Activated CD4-positive, alpha-beta T cell treated with anti-CD3 and anti-CD28 coated beads, Interleukin-2, amount 10 ng/mL, durations not matched to agents 24 days and 14 days (primary cell): ENCODE results near the gene CAND2. TPM values are rescaled to one million over a fixed set of nuclear protein-coding genes. Genes with fewer than 3 reads are reported as not detected.
"Not testable (repeated sequence)": the region's sequence is repeated elsewhere in the genome, so short reads cannot be mapped to it uniquely, and the experiment has no call there.

Source experiments
- DNase-seq: peaks from one replicate; pipeline ENCODE4 v3.0.0; 2022
- H3K27ac Mint-ChIP-seq: one replicate; pipeline ENCODE4 v1.8.0; 2022; ENCODE audit warnings: mild to moderate bottlenecking, mixed read lengths
- H3K27me3 Mint-ChIP-seq: one replicate; pipeline ENCODE4 v1.8.0; 2022; ENCODE audit warnings: mixed read lengths
- H3K36me3 Mint-ChIP-seq: one replicate; pipeline ENCODE4 v1.8.0; 2022; ENCODE audit warnings: low read depth, mild to moderate bottlenecking, mixed read lengths
- H3K4me1 Mint-ChIP-seq: one replicate; pipeline ENCODE4 v1.8.0; 2021; ENCODE audit warnings: mixed read lengths
- H3K4me3 Mint-ChIP-seq: one replicate; pipeline ENCODE4 v1.8.0; 2022; ENCODE audit warnings: mild to moderate bottlenecking, moderate library complexity, mixed read lengths
- H3K9me3 Mint-ChIP-seq: one replicate; pipeline ENCODE4 v1.8.0; 2021; ENCODE audit warnings: mixed read lengths
- intact Hi-C: fragments of 100-400 bp; cut with micrococcal nuclease; formaldehyde crosslinking; loops from one replicate; pipeline ENCODE4 v1.15.1; 2023
- total RNA-seq: library from RNA; stranded (reverse); gene quantifications from 2 replicates; pipeline ENCODE4 v1.2.3, GENCODE V29; 2022

The CAND2 gene
- total RNA-seq, 1 donor from 2014 or later: 0.75 TPM

DNA sequence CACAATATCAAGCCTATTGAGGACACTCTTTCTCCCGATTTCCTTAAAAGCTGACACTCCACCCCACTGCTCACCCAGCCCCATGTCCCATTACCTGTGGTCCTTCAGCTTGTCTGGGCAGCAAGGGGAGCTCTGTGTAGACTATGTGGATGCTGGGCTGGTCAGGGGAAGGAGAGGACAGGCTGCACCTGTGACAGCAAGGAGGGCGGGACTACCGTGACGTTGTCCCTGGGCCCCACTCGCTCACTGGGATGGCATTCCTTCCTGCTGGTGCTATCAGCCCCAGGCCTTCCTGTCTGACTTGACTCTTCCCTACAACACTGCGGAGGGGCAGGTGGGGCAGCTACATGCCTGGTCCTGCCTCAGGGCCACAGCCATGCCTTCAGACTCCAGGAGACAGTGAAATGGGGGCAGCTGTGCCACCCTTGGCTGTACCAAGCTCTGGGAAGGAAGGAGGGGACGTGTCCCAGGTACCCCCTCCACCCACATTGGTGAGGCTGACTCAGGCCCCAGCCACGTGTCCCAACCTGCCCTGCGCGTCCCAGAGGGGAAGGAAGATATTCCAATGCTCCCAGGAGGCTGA, 37.3 kb upstream of the CAND2 start, which contains the start of gene TMEM40:
Gene TMEM40 (minus strand): TSS at position 163 of the 583 bp plus-strand sequence. CDS start 9,427 bp downstream, outside the sequence.
- H3K9me3 Mint-ChIP-seq: no peaks in the 10 kb centered on the region
- intact Hi-C loops: no loop called here
- H3K27ac Mint-ChIP-seq: no peak within 1 kb of the TSS
- DNase-seq: no peak
- no peak within 1 kb of the TSS for H3K4me3 Mint-ChIP-seq
- no peaks in the 10 kb centered on the region for H3K36me3 Mint-ChIP-seq
- peaks cover 8% of the 10 kb centered on the region for H3K4me1 Mint-ChIP-seq
- H3K27me3 Mint-ChIP-seq: peaks cover 4% of the 10 kb centered on the region

DNA sequence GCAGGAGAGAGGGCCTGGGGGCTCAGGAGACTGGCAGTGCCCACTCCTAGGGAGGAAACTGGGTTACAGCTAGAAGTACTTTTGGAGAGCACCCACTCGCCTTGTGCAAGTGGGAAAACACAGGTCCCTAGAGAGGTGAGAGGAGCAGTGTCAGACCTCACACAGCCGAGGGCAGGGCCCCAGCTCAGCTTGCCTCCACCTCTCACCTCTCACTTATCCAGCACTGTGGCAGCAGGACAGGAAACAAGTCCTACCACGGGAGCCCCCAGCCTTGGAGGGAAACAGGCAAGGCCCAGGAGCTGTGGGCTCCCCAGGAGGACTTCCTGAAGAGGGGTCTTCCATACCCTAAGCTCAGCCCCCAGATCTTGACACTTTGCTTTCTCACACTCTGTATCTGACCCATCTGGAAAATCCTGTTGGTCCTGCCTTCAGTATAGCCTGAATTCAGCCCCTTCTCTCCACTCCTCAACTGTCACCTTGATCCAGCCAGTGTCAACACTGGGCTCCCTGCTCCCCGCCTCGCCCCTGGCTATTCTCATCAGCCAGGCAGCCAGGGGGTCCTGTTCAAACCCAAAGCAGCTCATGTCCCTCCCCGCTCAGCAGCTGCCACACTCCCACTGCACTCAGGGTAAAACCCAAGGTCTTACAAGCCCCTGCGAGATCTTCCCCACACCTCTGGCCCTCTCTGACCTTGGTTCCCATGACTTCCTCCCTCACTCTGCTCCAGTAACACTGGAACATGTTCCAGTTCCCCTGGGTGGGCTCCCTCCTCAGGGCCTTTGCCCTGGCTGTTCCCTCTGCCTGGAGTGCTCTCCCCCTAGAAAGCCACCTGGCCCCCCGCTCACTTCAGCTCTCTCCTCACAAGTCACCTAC, 36.6 kb upstream of the CAND2 start:
- Mint-ChIP-seq H3K4me1 (peaks cover 8% of the 10 kb centered on the region), H3K27ac (no peak overlapping the region), H3K27me3 (peaks cover 4% of the 10 kb centered on the region), H3K36me3 (no peaks in the 10 kb centered on the region), H3K4me3 (no peak overlapping the region), H3K9me3 (no peaks in the 10 kb centered on the region)
- intact Hi-C loops: no loop called here
- no peak for DNase-seq

DNA sequence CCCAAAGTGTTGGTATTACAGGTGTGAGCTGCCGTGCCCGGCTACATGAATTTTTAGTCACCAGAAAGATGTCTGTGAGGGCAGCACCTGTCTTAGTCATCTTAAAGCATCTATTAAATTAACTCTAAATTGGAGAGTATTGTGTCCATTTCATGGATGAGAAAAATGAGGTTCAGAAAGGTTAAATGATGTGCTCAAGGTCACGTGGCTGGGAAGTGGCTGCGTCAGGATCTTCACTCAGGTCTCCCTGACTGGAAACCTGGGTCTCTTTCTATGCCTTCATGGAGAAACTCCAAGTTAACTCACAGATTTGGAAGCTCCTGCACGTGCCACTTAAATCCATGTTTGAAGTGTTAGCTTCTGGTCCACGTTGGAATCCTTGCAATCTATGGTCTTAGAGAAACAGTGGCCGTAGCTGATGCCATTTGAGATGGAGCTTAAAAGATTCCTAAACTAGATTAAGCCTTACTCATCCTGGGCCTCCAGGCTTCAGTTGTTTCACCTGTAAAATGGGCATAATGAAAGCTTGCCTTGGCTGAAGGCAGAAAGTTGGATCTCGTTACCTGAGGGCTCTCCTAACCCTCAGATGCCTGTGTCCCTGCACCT, 32.2 kb upstream of the CAND2 start:
- DNase-seq: no peak
- no peaks in the 10 kb centered on the region for H3K36me3 Mint-ChIP-seq
- H3K27ac Mint-ChIP-seq: no peak overlapping the region
- intact Hi-C loops: no loop called here
- H3K4me3 Mint-ChIP-seq: no peak overlapping the region
- H3K27me3 Mint-ChIP-seq: no peaks in the 10 kb centered on the region
- peaks cover 2% of the 10 kb centered on the region for H3K4me1 Mint-ChIP-seq
- no peaks in the 10 kb centered on the region for H3K9me3 Mint-ChIP-seq

DNA sequence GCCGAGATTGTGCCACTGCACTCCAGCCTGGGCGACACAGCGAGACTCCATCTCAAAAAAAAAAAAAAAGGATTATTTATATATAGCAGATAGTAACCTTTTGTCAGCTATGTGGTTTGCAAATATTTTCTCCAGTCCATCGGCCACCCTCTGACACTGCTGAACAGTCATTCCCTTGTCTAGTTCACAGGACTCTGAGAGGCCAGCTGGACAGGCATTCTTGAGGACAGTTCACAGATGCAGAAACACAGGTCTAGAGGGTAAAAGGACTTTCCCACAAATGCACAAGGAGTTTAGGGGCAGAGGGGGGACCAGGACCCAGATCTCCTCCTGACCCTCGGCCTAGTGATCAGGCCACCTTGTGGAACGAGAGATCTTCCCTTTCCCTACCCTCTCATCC, 29.9 kb upstream of the CAND2 start:
- H3K36me3 Mint-ChIP-seq: no peaks in the 10 kb centered on the region
- H3K4me3 Mint-ChIP-seq: no peak overlapping the region
- intact Hi-C loops: no loop called here
- peaks cover 2% of the 10 kb centered on the region for H3K27me3 Mint-ChIP-seq
- peaks cover 2% of the 10 kb centered on the region for H3K4me1 Mint-ChIP-seq
- H3K9me3 Mint-ChIP-seq: no peaks in the 10 kb centered on the region
- H3K27ac Mint-ChIP-seq: no peak overlapping the region
- no peak for DNase-seq

DNA sequence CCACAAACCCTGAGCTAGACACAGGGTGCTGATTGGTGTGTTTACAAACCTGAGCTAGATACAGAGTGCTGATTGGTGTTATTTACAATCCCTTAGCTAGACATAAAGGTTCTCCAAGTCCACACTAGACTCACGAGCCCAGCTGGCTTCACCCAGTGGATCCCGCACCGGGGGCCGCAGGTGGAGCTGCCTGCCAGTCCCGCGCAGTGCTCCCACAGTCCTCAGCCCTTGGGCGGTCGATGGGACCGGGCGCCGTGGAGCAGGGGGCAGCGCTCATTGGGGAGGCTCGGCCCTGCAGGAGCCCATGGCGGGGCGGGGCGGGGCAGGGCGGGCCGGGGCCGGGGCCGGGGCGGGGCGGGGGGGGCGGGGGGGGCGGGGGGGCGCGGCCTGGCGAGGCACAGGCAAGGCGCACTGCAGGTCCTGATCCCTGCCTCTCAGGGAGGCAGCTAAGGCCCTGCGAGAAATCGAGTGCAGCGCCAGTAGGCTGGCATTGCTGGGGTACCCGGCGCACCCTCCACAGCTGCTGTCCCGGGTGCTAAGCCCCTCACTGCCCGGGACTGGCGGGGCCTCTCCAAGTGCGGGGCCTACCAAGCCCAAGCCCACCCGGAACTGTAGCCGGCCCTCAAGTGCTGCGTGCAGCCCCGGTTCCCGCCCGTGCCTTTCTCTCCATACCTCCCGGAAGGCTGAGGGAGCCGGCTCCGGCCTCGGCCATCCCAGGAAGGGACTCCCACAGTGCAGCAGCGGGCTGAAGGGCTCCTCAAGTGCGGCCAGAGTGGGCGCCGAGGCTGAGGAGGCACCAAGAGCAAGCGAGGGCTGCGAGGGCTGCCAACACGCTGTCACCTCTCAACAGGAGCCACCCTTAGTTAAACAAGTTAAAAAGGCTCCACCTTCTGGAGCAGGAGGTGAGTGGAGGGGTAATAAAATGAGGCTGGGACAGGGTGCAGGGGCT, 27.6 kb upstream of the CAND2 start:
- no peaks in the 10 kb centered on the region for H3K9me3 Mint-ChIP-seq
- H3K27ac Mint-ChIP-seq: no peak overlapping the region
- peaks cover 6% of the 10 kb centered on the region for H3K4me1 Mint-ChIP-seq
- no peaks in the 10 kb centered on the region for H3K36me3 Mint-ChIP-seq
- H3K4me3 Mint-ChIP-seq: no peak overlapping the region
- DNase-seq: no peak
- H3K27me3 Mint-ChIP-seq: peaks cover 6% of the 10 kb centered on the region
- intact Hi-C loops: no loop called here

DNA sequence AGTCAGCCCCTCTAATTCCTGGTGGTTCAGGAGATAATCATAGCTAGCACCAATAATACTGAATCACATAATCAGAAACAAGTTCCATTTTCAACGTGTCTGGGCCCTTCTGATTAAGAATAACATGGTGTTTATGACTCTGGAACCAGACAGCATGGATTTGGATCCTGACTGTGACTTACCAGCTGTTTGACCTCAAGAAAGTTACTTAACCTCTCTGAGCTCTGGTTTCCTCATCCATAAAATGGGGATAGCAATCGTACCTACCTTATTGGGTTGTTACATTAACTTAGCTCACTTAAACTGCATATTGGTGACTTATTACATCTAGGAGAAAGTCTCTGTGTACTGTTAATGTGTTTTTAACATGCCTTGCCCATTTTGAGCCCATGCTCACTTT, 26.7 kb upstream of the CAND2 start:
- DNase-seq: no peak
- no peaks in the 10 kb centered on the region for H3K36me3 Mint-ChIP-seq
- peaks cover 6% of the 10 kb centered on the region for H3K4me1 Mint-ChIP-seq
- no peak overlapping the region for H3K4me3 Mint-ChIP-seq
- H3K27me3 Mint-ChIP-seq: peaks cover 6% of the 10 kb centered on the region
- intact Hi-C loops: no loop called here
- no peaks in the 10 kb centered on the region for H3K9me3 Mint-ChIP-seq
- H3K27ac Mint-ChIP-seq: no peak overlapping the region

DNA sequence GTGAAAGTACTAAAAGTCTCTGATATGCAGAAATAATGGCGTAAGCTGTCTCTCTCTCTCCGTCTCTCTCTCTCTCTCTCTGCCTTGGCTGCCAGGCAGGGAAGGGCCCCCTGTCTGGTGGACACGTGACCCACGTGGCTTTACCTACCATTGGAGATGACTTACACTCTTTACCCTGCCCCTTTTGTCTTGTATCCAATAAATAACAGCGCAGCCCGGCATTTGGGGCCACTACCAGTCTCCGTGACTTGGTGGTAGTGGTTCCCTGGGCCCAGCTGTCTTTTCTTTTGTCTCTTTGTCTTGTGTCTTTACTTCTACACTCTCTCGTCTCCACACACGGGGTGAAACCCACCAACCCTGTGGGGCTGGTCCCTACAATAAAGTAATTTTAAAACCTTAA, 25.2 kb upstream of the CAND2 start:
- no peaks in the 10 kb centered on the region for H3K36me3 Mint-ChIP-seq
- H3K27me3 Mint-ChIP-seq: peaks cover 8% of the 10 kb centered on the region
- H3K27ac Mint-ChIP-seq: no peak overlapping the region
- DNase-seq: no peak
- H3K9me3 Mint-ChIP-seq: no peaks in the 10 kb centered on the region
- H3K4me1 Mint-ChIP-seq: peaks cover 6% of the 10 kb centered on the region
- H3K4me3 Mint-ChIP-seq: no peak overlapping the region
- intact Hi-C loops: no loop called here

DNA sequence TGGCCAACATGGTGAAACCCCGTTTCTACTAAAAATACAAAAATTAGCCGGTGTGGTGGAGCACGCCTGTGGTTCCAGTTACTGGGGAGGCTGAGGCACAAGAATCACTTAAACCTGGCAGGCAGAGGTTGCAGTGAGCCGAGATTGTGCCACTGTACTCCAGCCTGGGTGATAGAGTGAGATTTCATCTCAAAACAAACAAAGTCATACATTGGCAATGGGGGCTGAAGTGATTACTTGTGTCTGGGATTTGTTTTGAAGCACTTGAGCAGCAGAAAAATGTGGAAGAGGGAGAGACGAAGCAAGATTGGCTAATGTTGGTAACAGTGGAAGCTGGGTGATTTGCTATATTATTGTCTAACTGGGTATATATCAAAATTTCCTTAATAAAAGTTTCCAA, 24.0 kb upstream of the CAND2 start:
- no peak overlapping the region for H3K4me3 Mint-ChIP-seq
- intact Hi-C loops: no loop called here
- no peaks in the 10 kb centered on the region for H3K9me3 Mint-ChIP-seq
- peaks cover 10% of the 10 kb centered on the region for H3K27me3 Mint-ChIP-seq
- DNase-seq: no peak
- H3K27ac Mint-ChIP-seq: no peak overlapping the region
- H3K36me3 Mint-ChIP-seq: no peaks in the 10 kb centered on the region
- H3K4me1 Mint-ChIP-seq: peaks cover 6% of the 10 kb centered on the region

DNA sequence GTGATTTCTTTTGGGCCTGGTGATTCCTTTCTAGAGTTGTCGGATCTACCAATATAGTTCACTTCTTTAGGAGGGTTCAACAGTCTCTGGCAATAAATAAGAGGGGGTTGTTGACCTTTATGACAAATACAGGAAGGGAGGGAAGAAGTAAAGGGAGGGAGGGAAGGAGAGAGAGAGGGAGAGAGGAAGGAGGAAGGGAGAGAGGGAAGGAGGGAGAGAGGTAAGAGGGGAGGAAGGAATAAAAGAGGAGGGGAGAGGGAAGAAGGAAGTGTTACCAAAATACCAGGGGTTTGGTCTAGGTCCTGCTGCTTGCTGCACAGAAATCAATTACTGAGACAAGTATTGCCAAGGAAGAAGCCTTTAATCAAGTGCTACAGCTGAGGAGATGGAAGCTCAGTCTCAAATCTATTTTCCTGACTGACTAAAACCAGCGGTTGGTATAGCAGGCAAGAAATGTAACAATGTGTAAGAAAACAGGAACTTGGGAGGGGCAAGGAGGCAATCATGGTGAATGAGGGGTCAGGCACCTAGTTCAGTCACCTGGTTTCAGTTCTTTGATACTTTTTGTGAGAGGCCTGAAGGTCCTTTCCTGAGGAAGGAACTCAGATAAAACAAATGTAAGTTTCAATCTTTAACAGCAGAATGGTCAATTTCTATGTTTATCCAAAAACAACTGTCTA, 23.3 kb upstream of the CAND2 start:
- H3K9me3 Mint-ChIP-seq: no peaks in the 10 kb centered on the region
- H3K4me1 Mint-ChIP-seq: peaks cover 6% of the 10 kb centered on the region
- no peak overlapping the region for H3K27ac Mint-ChIP-seq
- no peak for DNase-seq
- no peaks in the 10 kb centered on the region for H3K36me3 Mint-ChIP-seq
- H3K27me3 Mint-ChIP-seq: peaks cover 12% of the 10 kb centered on the region
- intact Hi-C loops: no loop called here
- no peak overlapping the region for H3K4me3 Mint-ChIP-seq

DNA sequence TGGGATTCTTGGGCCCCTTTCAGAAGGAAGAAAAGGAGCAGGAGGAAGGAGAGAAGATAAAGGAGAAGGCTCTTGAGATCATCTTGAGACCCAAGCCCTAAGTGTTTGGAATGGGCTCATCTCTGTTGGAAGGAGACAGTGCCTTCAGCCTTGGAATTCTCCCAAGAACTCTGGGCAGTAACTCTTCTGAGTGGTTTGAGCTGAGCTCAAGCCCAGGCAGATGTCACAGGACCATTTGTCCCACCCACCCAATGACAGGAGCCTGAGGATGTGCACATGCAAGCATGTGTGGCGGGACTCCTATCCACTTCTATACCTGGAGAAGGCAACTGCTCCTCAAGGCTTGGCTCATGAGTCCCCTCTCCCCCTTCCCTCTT, 22.8 kb upstream of the CAND2 start:
- Mint-ChIP-seq H3K27ac (no peak overlapping the region), H3K9me3 (no peaks in the 10 kb centered on the region), H3K36me3 (no peaks in the 10 kb centered on the region), H3K4me3 (no peak overlapping the region), H3K4me1 (peaks cover 6% of the 10 kb centered on the region), H3K27me3 (peaks cover 12% of the 10 kb centered on the region)
- no peak for DNase-seq
- intact Hi-C loops: no loop called here

DNA sequence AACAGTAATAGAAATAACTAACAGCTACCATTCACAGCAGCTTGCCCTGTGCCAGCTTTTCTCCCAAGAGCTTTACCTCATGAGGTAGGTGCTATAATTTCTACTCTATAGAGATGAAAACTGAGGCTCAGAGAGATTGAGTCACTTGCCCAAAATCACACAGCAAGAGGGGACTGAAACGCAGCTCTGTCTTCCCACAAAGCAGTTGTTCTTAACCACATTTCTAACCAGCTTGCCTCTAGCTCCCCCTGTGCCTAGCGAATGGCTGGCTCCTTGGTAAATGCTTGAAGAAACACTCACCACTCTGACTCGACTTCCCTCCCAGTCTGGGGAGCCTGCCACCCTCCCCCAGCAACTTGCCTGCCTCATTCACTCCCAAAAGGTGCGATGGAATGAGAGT, 21.9 kb upstream of the CAND2 start:
- peaks cover 14% of the 10 kb centered on the region for H3K27me3 Mint-ChIP-seq
- intact Hi-C loops: no loop called here
- H3K27ac Mint-ChIP-seq: no peak overlapping the region
- H3K4me1 Mint-ChIP-seq: peaks cover 6% of the 10 kb centered on the region
- H3K4me3 Mint-ChIP-seq: no peak overlapping the region
- no peak for DNase-seq
- no peaks in the 10 kb centered on the region for H3K36me3 Mint-ChIP-seq
- H3K9me3 Mint-ChIP-seq: no peaks in the 10 kb centered on the region

DNA sequence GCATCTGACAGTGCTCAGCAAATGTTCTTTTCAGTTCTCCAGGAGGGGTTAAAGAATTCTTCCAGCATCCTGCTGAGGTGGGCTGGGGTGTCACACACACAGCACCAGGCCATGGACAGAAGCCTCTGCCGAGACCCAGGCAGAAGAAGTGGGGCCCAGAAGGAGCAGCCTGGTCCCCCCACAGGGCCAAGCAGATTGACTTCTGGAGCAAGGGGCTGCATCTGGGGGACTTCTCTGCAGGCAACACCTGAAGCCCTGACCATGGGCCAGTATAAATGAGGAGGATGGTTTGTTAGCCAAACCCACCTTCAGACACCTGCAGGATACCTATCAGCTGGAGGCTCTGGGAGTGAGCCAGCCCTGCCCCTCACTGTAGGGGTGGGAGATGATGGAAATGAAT, 21.3 kb upstream of the CAND2 start:
- Mint-ChIP-seq H3K27me3 (peaks cover 15% of the 10 kb centered on the region), H3K36me3 (no peaks in the 10 kb centered on the region), H3K9me3 (no peaks in the 10 kb centered on the region), H3K4me3 (no peak overlapping the region), H3K27ac (no peak overlapping the region), H3K4me1 (peaks cover 6% of the 10 kb centered on the region)
- intact Hi-C loops: no loop called here
- no peak for DNase-seq

DNA sequence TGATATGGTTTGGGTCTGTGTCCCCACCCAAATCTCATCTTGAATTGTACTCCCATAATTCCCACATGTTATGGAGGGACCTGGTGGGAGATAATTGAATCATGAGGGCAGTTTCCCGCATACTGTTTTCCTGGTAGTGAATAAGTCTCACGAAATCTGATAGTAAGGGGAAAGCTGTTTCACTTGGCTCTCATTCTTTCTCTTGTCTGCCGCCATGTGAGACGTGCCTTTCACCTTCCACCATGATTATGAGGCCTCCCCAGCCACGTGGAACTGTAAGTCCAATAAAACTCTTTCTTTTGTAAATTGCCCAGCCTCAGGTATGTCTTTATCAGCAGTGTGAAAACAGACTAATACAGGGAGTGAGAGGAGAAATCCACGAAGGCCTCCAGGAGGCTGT, 20.5 kb upstream of the CAND2 start:
- H3K36me3 Mint-ChIP-seq, H3K27ac Mint-ChIP-seq, H3K9me3 Mint-ChIP-seq, H3K4me3 Mint-ChIP-seq, intact Hi-C loops, DNase-seq, H3K4me1 Mint-ChIP-seq: not testable (repeated sequence)
- peaks cover 17% of the 10 kb centered on the region for H3K27me3 Mint-ChIP-seq
